Activated CD8-positive, alpha-beta memory T cell treated with anti-CD3 and anti-CD28 coated beads for 24 hours (primary cell): Measurements from ENCODE around the gene SMS.
"Not testable (repeated sequence)": the region's sequence is repeated elsewhere in the genome, so short reads cannot be mapped to it uniquely, and the experiment has no call there.

Source experiments
- DNase-seq: peaks from one replicate; pipeline ENCODE4 v3.0.0-alpha.2; 2020

SMS gene

GRCh38 chrX:21952624-21953023 lies 12.1 kb downstream of the SMS start:
- no peak for DNase-seq

GRCh38 chrX:21953195-21953830 lies 12.8 kb downstream of the SMS start:
- not testable (repeated sequence) for DNase-seq

- DNase-seq, result no peak
These were observed 15.1 kb downstream of the SMS start for GRCh38 chrX:21955403-21956189.

GRCh38 chrX:21956783-21957182 lies 16.3 kb downstream of the SMS start:
- DNase-seq, result peak; percentile 24

GRCh38 chrX:21958187-21958586 lies 17.7 kb downstream of the SMS start:
- no peak for DNase-seq

GRCh38 chrX:21958916-21959315 lies 18.4 kb downstream of the SMS start:
- DNase-seq, result no peak

- DNase-seq, result no peak
These were observed 19.0 kb downstream of the SMS start for GRCh38 chrX:21959362-21960051.

GRCh38 chrX:21960569-21961541 lies 20.3 kb downstream of the SMS start:
- no peak for DNase-seq

- DNase-seq, result no peak
These were observed 21.9 kb downstream of the SMS start for GRCh38 chrX:21962361-21962760.

GRCh38 chrX:21963269-21963668 lies 22.8 kb downstream of the SMS start:
- peak; percentile 35 for DNase-seq

GRCh38 chrX:21963731-21964405 lies 23.4 kb downstream of the SMS start:
- peak; percentile 32 for DNase-seq

- DNase-seq, result no peak
These were observed 26.4 kb downstream of the SMS start for GRCh38 chrX:21966866-21967265.

GRCh38 chrX:21968333-21968732 lies 27.8 kb downstream of the SMS start:
- DNase-seq, result no peak

GRCh38 chrX:21970326-21970725 lies 29.8 kb downstream of the SMS start:
- no peak for DNase-seq

- no peak for DNase-seq
These were observed 31.5 kb downstream of the SMS start for GRCh38 chrX:21972046-21972445.

GRCh38 chrX:21972721-21973120 lies 32.2 kb downstream of the SMS start:
- no peak for DNase-seq

- DNase-seq, result no peak
These were observed 33.0 kb downstream of the SMS start for GRCh38 chrX:21973321-21974010.

- no peak for DNase-seq
These were observed 33.5 kb downstream of the SMS start for GRCh38 chrX:21974011-21974385.

- no peak for DNase-seq
These were observed 34.7 kb downstream of the SMS start for GRCh38 chrX:21975242-21975641.

GRCh38 chrX:21975812-21976211 lies 35.3 kb downstream of the SMS start:
- no peak for DNase-seq

GRCh38 chrX:21978346-21978745 lies 37.8 kb downstream of the SMS start:
- no peak for DNase-seq

- DNase-seq, result no peak
These were observed 41.8 kb downstream of the SMS start for GRCh38 chrX:21982311-21982710.
